Endothelial cell of umbilical vein (primary cell): ENCODE results near the gene DTD2. TPM values are rescaled to one million over a fixed set of nuclear protein-coding genes. Genes with fewer than 3 reads are reported as not detected.

ENCODE experiments used
- BruUV-seq: library from RNA; stranded (reverse); fragments of 400-500 nt; replicated peaks from 2 replicates; lab custom pipeline; 2021; lab: Mats Ljungman, UMichigan
- CTCF ChIA-PET: fragments of 300-600, 350-600 bp; sonication (Branson Sonifier 250); formaldehyde crosslinking; loops from one replicate; lab custom pipeline; 2021; ENCODE audit warnings: antibody characterized with exemption, inconsistent platforms; lab: Charles Lee
- POLR2A ChIA-PET: fragments of 300-600, 350-600 bp; sonication (Branson Sonifier 250); formaldehyde crosslinking; loops from one replicate; lab custom pipeline; 2021; ENCODE audit warnings: antibody characterized with exemption, inconsistent platforms; lab: Charles Lee
- DNase-seq: peaks from one replicate; pipeline ENCODE4 v3.0.0-alpha.2; 2011; ENCODE audit warnings: low read depth, low spot score
- FAIRE-seq: peaks from 2 replicates; lab custom pipeline; 2011; peaks lifted over from hg19 to GRCh38; lab: Jason Lieb, UNC
- H2AFZ ChIP-seq: 2 replicates; pipeline ENCODE4 v1.6.0; 2012; ENCODE audit warnings: low read depth, low read length, control low read depth, inconsistent platforms
- H3K27ac ChIP-seq: 2 replicates; pipeline ENCODE4 v1.5.1; 2011; ENCODE audit warnings: low read depth, mild to moderate bottlenecking, control low read depth, low read length, moderate library complexity; ENCODE audit not compliant: insufficient read depth
- H3K27me3 ChIP-seq, 2 experiments: 2 replicates each; pipeline versions ENCODE4 v1.6.0 to v1.6.1; 2011; ENCODE audit warnings: low read length in 2 of 2, mixed read lengths in 1 of 2; ENCODE audit not compliant: control insufficient read depth in 2 of 2, insufficient read depth in 2 of 2
- H3K36me3 ChIP-seq, 2 experiments: 2 replicates in 1 of 2; 3 replicates in 1 of 2; pipeline ENCODE4 v1.5.1; 2011; ENCODE audit warnings: low read length in 2 of 2, mild to moderate bottlenecking in 1 of 2, moderate library complexity in 1 of 2; ENCODE audit not compliant: control insufficient read depth in 2 of 2, insufficient read depth in 2 of 2; ENCODE audit errors: extremely low read depth in 1 of 2
- H3K4me1 ChIP-seq: 3 replicates; pipeline ENCODE4 v1.5.1; 2011; ENCODE audit warnings: mild to moderate bottlenecking, low read length; ENCODE audit not compliant: control insufficient read depth, insufficient read depth; ENCODE audit errors: extremely low read depth
- H3K4me2 ChIP-seq: 2 replicates; pipeline ENCODE4 v1.6.1; 2011; ENCODE audit warnings: low read length, control low read depth, mixed read lengths; ENCODE audit not compliant: insufficient read depth
- H3K4me3 ChIP-seq, 3 experiments: fragments of 200-600 bp in 1 of 3; sonication (generic), shearing (Covaris generic) in 1 of 3; replicated peaks in 1 of 3; 2 replicates each; pipeline ENCODE4 v1.5.1; 2011 to 2016; ENCODE audit warnings: control low read depth in 3 of 3, low read length in 3 of 3, mild to moderate bottlenecking in 2 of 3, inconsistent platforms in 1 of 3, low read depth in 1 of 3, moderate library complexity in 1 of 3; ENCODE audit not compliant: insufficient read depth in 1 of 3
- H3K79me2 ChIP-seq: 2 replicates; pipeline ENCODE4 v1.6.0; 2012; ENCODE audit warnings: low read length, inconsistent platforms; ENCODE audit not compliant: control insufficient read depth, insufficient read depth
- H3K9ac ChIP-seq: replicated peaks from 2 replicates; pipeline ENCODE3; 2011; ENCODE audit warnings: low read length, control low read depth; ENCODE audit not compliant: insufficient read depth; ENCODE audit errors: extremely low read depth
- H3K9me1 ChIP-seq: replicated peaks from 3 replicates; pipeline ENCODE4 v1.6.0; 2011; ENCODE audit warnings: mild to moderate bottlenecking, low read length; ENCODE audit not compliant: control insufficient read depth, insufficient read depth; ENCODE audit errors: extremely low read depth
- H3K9me3 ChIP-seq: replicated peaks from 2 replicates; pipeline ENCODE4 v1.5.1; 2012; ENCODE audit warnings: low read length, inconsistent platforms; ENCODE audit not compliant: control insufficient read depth, insufficient read depth
- H4K20me1 ChIP-seq: replicated peaks from 2 replicates; pipeline ENCODE3; 2011; ENCODE audit warnings: mild to moderate bottlenecking, low read length; ENCODE audit not compliant: control insufficient read depth, insufficient read depth; ENCODE audit errors: extremely low read depth
- CTCF ChIP-seq, 2 donors: IDR thresholded peaks; 1 replicate in 1 of 2; 2 replicates in 1 of 2; pipeline ENCODE4 v1.5.1; 2011; ENCODE audit warnings: low read length in 2 of 2, mild to moderate bottlenecking in 2 of 2, moderate library complexity in 2 of 2, control low read depth in 1 of 2, inconsistent platforms in 1 of 2, low read depth in 1 of 2; ENCODE audit not compliant: insufficient read depth in 1 of 2; ENCODE audit errors: extremely low read depth in 1 of 2
- EZH2 ChIP-seq: IDR thresholded peaks from 2 replicates; pipeline ENCODE4 v1.6.1; 2012; ENCODE audit warnings: borderline replicate concordance, low read depth, mild to moderate bottlenecking, moderate library complexity, low read length, inconsistent platforms; ENCODE audit not compliant: severe bottlenecking
- FOS ChIP-seq: IDR thresholded peaks from 2 replicates; pipeline ENCODE4 v1.6.1; 2011; ENCODE audit warnings: mild to moderate bottlenecking, low read length, moderate library complexity, borderline replicate concordance; ENCODE audit not compliant: insufficient read depth
- JUN ChIP-seq: IDR thresholded peaks from 2 replicates; pipeline ENCODE4 v1.6.1; 2011; ENCODE audit warnings: borderline replicate concordance, low read depth; ENCODE audit not compliant: insufficient read length, insufficient read depth
- MAX ChIP-seq: IDR thresholded peaks from 2 replicates; pipeline ENCODE4 v1.6.1; 2011; ENCODE audit not compliant: insufficient read depth, insufficient read length
- POLR2A ChIP-seq: IDR thresholded peaks from 2 replicates; pipeline ENCODE4 v1.6.1; 2012; ENCODE audit warnings: low read depth, mild to moderate bottlenecking, control low read depth, low read length
- POLR2AphosphoS5 ChIP-seq: IDR thresholded peaks from 2 replicates; pipeline ENCODE4 v1.6.1; 2012; ENCODE audit warnings: low read depth, mild to moderate bottlenecking, control low read depth, low read length, moderate library complexity; ENCODE audit not compliant: insufficient read depth
- dilution Hi-C: fragments of 300-500 bp; cut with MboI; formaldehyde crosslinking; loops from one replicate; pipeline ENCODE4 v1.15.0; 2019; ENCODE audit warnings: low sequenced_read_pairs; ENCODE audit not compliant: extremely low pct_ligation_motif_present
- intact Hi-C: fragments of 100-400 bp; cut with micrococcal nuclease; formaldehyde crosslinking; loops from one replicate; pipeline ENCODE4 v1.10.0; 2022
- polyA plus RNA-seq, 4 experiments: library from polyadenylated mRNA; depleted of rRNA in 3 of 4; stranded (reverse) in 3 of 4; unstranded in 1 of 4; fragments of >200 nt; gene quantifications; 2 replicates each; pipeline versions ENCODE4 v1.2.1 to v1.2.3, GENCODE V29; 2011 to 2012; ENCODE audit warnings: missing spikeins in 1 of 4
- total RNA-seq: library from RNA; stranded (reverse); gene quantifications from 2 replicates; pipeline ENCODE4 v1.2.3, GENCODE V29; 2021

DTD2 gene
- total and polyA plus RNA-seq, 2 donors (not counting 3 experiments of a cell fraction or from before 2014, with no cell fraction given) = 9.2 to 14.4 TPM

GRCh38 chr14:31420319-31421111 is 36.8 kb downstream of the DTD2 start, which contains the start of gene HEATR5A:
HEATR5A (minus strand) TSS chr14:31420550; CDS start chr14:31402975, 17,575 bp downstream.
- no peak for TF ChIP-seq EZH2
- TF ChIP-seq POLR2AphosphoS5 = peak; percentile 98
- TF ChIP-seq MAX = peak; percentile 2
- TF ChIP-seq CTCF (IDR thresholded peaks at IDR 0.05; ENCODE audit: extremely low read depth in 1 of 2, insufficient read depth in 1 of 2, low read depth in 1 of 2, low read length in 2 of 2) = peak in 1 of 2 donors; percentile 27
- no peak for TF ChIP-seq FOS
- TF ChIP-seq POLR2A = peak; percentile 99
- no peak for TF ChIP-seq JUN
- no peaks in the 10 kb centered on the region for H3K9me3 ChIP-seq
- dilution Hi-C loops = no loop called here
- peak within 1 kb of the TSS; percentile 94 for H3K4me2 ChIP-seq
- H2AFZ ChIP-seq = peak within 1 kb of the TSS; percentile 98
- no peaks in the 10 kb centered on the region for H3K27me3 ChIP-seq
- peak within 1 kb of the TSS; percentile 83 to 86 (median 83) for H3K4me3 ChIP-seq
- peak; percentile 81 for FAIRE-seq
- no TSS peak for BruUV-seq
- H3K4me1 ChIP-seq = peaks cover 13% of the 10 kb centered on the region
- H3K9me1 ChIP-seq = no peaks in the 10 kb centered on the region
- ChIA-PET POLR2A (interaction anchor here (0.6 to 1.7 kb wide), 15 partner anchors 8 to 657 kb away, joined by 3 to 15 read pairs (median 4); partner anchors contain the start of genes ARHGAP5 and DTD2), CTCF (interaction anchor here (0.8 to 2.3 kb wide), 8 partner anchors 14 to 58 kb away, joined by 3 to 15 read pairs (median 4); no protein-coding TSS in a partner anchor)
- H3K36me3 ChIP-seq = no peaks in the 10 kb centered on the region
- H3K27ac ChIP-seq = peak within 1 kb of the TSS; percentile 60
- H3K9ac ChIP-seq = peak within 1 kb of the TSS; percentile 90
- H3K79me2 ChIP-seq = peaks cover 24% of the 10 kb centered on the region
- DNase-seq = peak; percentile 96
- intact Hi-C loops = loop anchor here (1.0 to 2.0 kb wide), 4 partner anchors 37 to 783 kb away; partner anchors contain the start of genes DTD2 and RNU6-8
- no peaks in the 10 kb centered on the region for H4K20me1 ChIP-seq
